Measurements from ENCODE around the gene PHYHD1. TPM values are rescaled to one million over a fixed set of nuclear protein-coding genes. Genes with fewer than 3 reads are reported as not detected.

Gene PHYHD1
- total and polyA plus RNA-seq, 2 of the 13 experiments (the other 11 are each of a cell fraction or from before 2014, with no cell fraction given), result 10.6 to 25.3 TPM

- TF ChIP-seq KDM2A (CRISPR knock-in tag; IDR thresholded peaks at IDR 0.05; ENCODE audit: borderline replicate concordance, low read depth) (0 out of 2 replicates have a peak, but pooled peaks have one; percentile 35), ZFY (CRISPR knock-in tag; IDR thresholded peaks at IDR 0.05) (peak; percentile 54), SIX4 (CRISPR knock-in tag; IDR thresholded peaks at IDR 0.05) (0 out of 2 replicates have a peak, but pooled peaks have one; percentile 20), FOXK2 (IDR thresholded peaks at IDR 0.05) (no peak), ZBTB7B (CRISPR knock-in tag; IDR thresholded peaks at IDR 0.05) (no peak), REL (CRISPR knock-in tag; conservative IDR thresholded peaks at IDR 0.05) (peak; percentile 77; the same call in 1 of the 2 replicates), GATAD1 (CRISPR knock-in tag; IDR thresholded peaks at IDR 0.05) (0 out of 2 replicates have a peak, but pooled peaks have one; percentile 17), RARG (CRISPR knock-in tag; IDR thresholded peaks at IDR 0.05; ENCODE audit: low read depth) (no peak), GATAD2A (CRISPR knock-in tag; IDR thresholded peaks at IDR 0.05) (peak; percentile 87; the same call in 1 of the 2 replicates), MAFF (IDR thresholded peaks at IDR 0.05; ENCODE audit: low read depth, low read length) (no peak), MAF1 (CRISPR knock-in tag; IDR thresholded peaks at IDR 0.05; ENCODE audit: borderline replicate concordance) (no peak), ZNF598 (CRISPR knock-in tag; IDR thresholded peaks at IDR 0.05; ENCODE audit: borderline replicate concordance) (no peak), REPIN1 (CRISPR knock-in tag; IDR thresholded peaks at IDR 0.05; ENCODE audit: borderline replicate concordance, low read depth) (0 out of 2 replicates have a peak, but pooled peaks have one; percentile 38), ZXDC (CRISPR knock-in tag; IDR thresholded peaks at IDR 0.05) (0 out of 2 replicates have a peak, but pooled peaks have one; percentile 49), PRDM15 (CRISPR knock-in tag; IDR thresholded peaks at IDR 0.05) (no peak), ZNF317 (CRISPR knock-in tag; IDR thresholded peaks at IDR 0.05) (0 out of 2 replicates have a peak, but pooled peaks have one; percentile 17), ZNF337 (CRISPR knock-in tag; IDR thresholded peaks at IDR 0.05; ENCODE audit: borderline replicate concordance, low read depth) (no peak), ZMYM3 (CRISPR knock-in tag; IDR thresholded peaks at IDR 0.05) (peak; percentile 31; the same call in 1 of the 2 replicates), ZNF563 (CRISPR knock-in tag; IDR thresholded peaks at IDR 0.05) (peak; percentile 27; the same call in 1 of the 2 replicates), SP4 (CRISPR knock-in tag; IDR thresholded peaks at IDR 0.05) (no peak), AKAP8 (CRISPR knock-in tag; IDR thresholded peaks at IDR 0.05) (peak; percentile 81; the same call in 1 of the 2 replicates), GABPA (IDR thresholded peaks at IDR 0.05; ENCODE audit: low read depth, low read length) (no peak), GABPA (CRISPR knock-in tag; IDR thresholded peaks at IDR 0.05; ENCODE audit: low read depth) (peak; percentile 49; the same call in 1 of the 2 replicates), FOXO1 (CRISPR knock-in tag; IDR thresholded peaks at IDR 0.05) (peak; percentile 23; the same call in 1 of the 2 replicates), MED13 (CRISPR knock-in tag; IDR thresholded peaks at IDR 0.05) (0 out of 2 replicates have a peak, but pooled peaks have one; percentile 26), KLF11 (CRISPR knock-in tag; IDR thresholded peaks at IDR 0.05) (no peak), ZNF567 (CRISPR knock-in tag; IDR thresholded peaks at IDR 0.05; ENCODE audit: borderline replicate concordance) (no peak)
Measured at GRCh38 chr9:128917151-128917849, 3.5 kb upstream of the PHYHD1 start (continued).
